HepG2 (cell line): ENCODE data around the gene PAK1. TPM values are rescaled to one million over a fixed set of nuclear protein-coding genes. Genes with fewer than 3 reads are reported as not detected.

Experiments used
- ATAC-seq: fragments of 200-7000 bp; cut with Tn5 transposase; 3 replicates; pipeline ENCODE4 v1.9.1; 2020; ENCODE audit warnings: mild to moderate bottlenecking, moderate library complexity
- BruUV-seq: library from RNA; stranded (reverse); fragments of 400-500 nt; replicated peaks from 2 replicates; lab custom pipeline; 2021; lab: Mats Ljungman, UMichigan
- CTCF ChIA-PET: fragments of 300-600 bp; formaldehyde crosslinking; extraction: SDS; loops from one replicate; lab custom pipeline; 2021; ENCODE audit warnings: low total read pairs, inconsistent platforms, low intra/inter-chr PET ratio; lab: Yijun Ruan, JAX
- POLR2A ChIA-PET: fragments of 350-600 bp; sonication (Branson Sonifier 250); formaldehyde crosslinking; loops from one replicate; lab custom pipeline; 2020; ENCODE audit warnings: antibody characterized with exemption, inconsistent platforms; lab: Yijun Ruan, JAX
- DNase-seq: peaks from one replicate; pipeline ENCODE4 v3.0.0-alpha.2; 2015; ENCODE audit warnings: low spot score
- FAIRE-seq: peaks from 3 replicates; lab custom pipeline; 2011; peaks lifted over from hg19 to GRCh38; lab: Jason Lieb, UNC
- H2AFZ ChIP-seq: one replicate; pipeline ENCODE4 v1.6.1; 2011; ENCODE audit warnings: low read length, inconsistent platforms
- H3K27ac ChIP-seq: fragments of 300-600 bp; 3 replicates; pipeline ENCODE4 v1.8.0; 2011; ENCODE audit warnings: mixed run types, mild to moderate bottlenecking, mixed read lengths, low read length, inconsistent platforms; ENCODE audit not compliant: insufficient read depth; ENCODE audit errors: extremely low read length
- H3K27me3 ChIP-seq, 2 experiments: fragments of 200-600 bp in 1 of 2; 2 replicates in 1 of 2; 3 replicates in 1 of 2; pipeline versions ENCODE4 v1.6.0 to v1.8.0; 2011; ENCODE audit warnings: low read length in 2 of 2, mild to moderate bottlenecking in 2 of 2, moderate library complexity in 2 of 2, inconsistent platforms in 1 of 2; ENCODE audit not compliant: insufficient read depth in 2 of 2, control insufficient read depth in 1 of 2
- H3K36me3 ChIP-seq, 2 experiments: fragments of 200-600 bp in 1 of 2; replicated peaks in 1 of 2; 2 replicates in 1 of 2; 3 replicates in 1 of 2; pipeline versions ENCODE4 v1.5.1 to v1.8.0; 2011; ENCODE audit warnings: low read length in 2 of 2, inconsistent platforms in 1 of 2; ENCODE audit not compliant: insufficient read depth in 2 of 2, control insufficient read depth in 1 of 2
- H3K4me1 ChIP-seq: 2 replicates; pipeline ENCODE4 v1.5.1; 2012; ENCODE audit warnings: low read length, inconsistent platforms; ENCODE audit not compliant: insufficient read depth
- H3K4me2 ChIP-seq: 2 replicates; pipeline ENCODE4 v1.6.0; 2011; ENCODE audit warnings: low read depth, low read length, inconsistent platforms
- H3K4me3 ChIP-seq, 3 experiments: fragments of 200-600 bp in 1 of 3; sonication (generic), shearing (Covaris generic) in 1 of 3; replicated peaks in 1 of 3; 2 replicates each; pipeline ENCODE4 v1.5.1; 2011 to 2016; ENCODE audit warnings: low read length in 3 of 3, inconsistent platforms in 2 of 3, low read depth in 2 of 3, mild to moderate bottlenecking in 2 of 3, control low read depth in 1 of 3, mixed read lengths in 1 of 3; ENCODE audit not compliant: insufficient read depth in 1 of 3
- H3K79me2 ChIP-seq: one replicate; pipeline ENCODE4 v1.6.1; 2011; ENCODE audit warnings: low read length, inconsistent platforms; ENCODE audit not compliant: insufficient read depth
- H3K9ac ChIP-seq: 2 replicates; pipeline ENCODE4 v1.6.0; 2011; ENCODE audit warnings: mild to moderate bottlenecking, low read depth, low read length, inconsistent platforms; ENCODE audit not compliant: insufficient read depth
- H3K9me3 ChIP-seq: 2 replicates; pipeline ENCODE4 v1.5.1; 2012; ENCODE audit warnings: mild to moderate bottlenecking, low read length
- H4K20me1 ChIP-seq: 2 replicates; pipeline ENCODE4 v1.6.0; 2011; ENCODE audit warnings: inconsistent platforms, mild to moderate bottlenecking, low read length, moderate library complexity; ENCODE audit not compliant: insufficient read depth
- ARNT2 ChIP-seq: sonication (generic); formaldehyde crosslinking; IDR thresholded peaks from 2 replicates; pipeline ENCODE4 v1.8.0; 2022; ENCODE audit warnings: mild to moderate bottlenecking, low read depth, missing genetic modification reagents, moderate library complexity
- CBX5 ChIP-seq: sonication (generic); formaldehyde crosslinking; IDR thresholded peaks from 2 replicates; pipeline ENCODE4 v1.4.0; 2020; ENCODE audit warnings: missing genetic modification reagents, borderline replicate concordance
- CENPT ChIP-seq: sonication (generic); formaldehyde crosslinking; IDR thresholded peaks from 2 replicates; pipeline ENCODE4 v1.8.0; 2022; ENCODE audit warnings: low read depth, mild to moderate bottlenecking, moderate library complexity, missing genetic modification reagents
- HMG20B ChIP-seq: conservative IDR thresholded peaks from 2 replicates; pipeline ENCODE4 v1.6.1; 2016; ENCODE audit warnings: missing genetic modification reagents, missing compliant biosample characterization
- IKZF4 ChIP-seq: sonication (generic); formaldehyde crosslinking; IDR thresholded peaks from 2 replicates; pipeline ENCODE4 v1.5.1; 2020; ENCODE audit warnings: borderline replicate concordance, mild to moderate bottlenecking, low read depth, missing genetic modification reagents; ENCODE audit errors: not compliant biosample characterization
- KDM6A ChIP-seq: IDR thresholded peaks from 2 replicates; pipeline ENCODE4 v1.6.1; 2016; ENCODE audit warnings: low read depth
- RNF2 ChIP-seq: fragments of 450-650 bp; conservative IDR thresholded peaks from 2 replicates; pipeline ENCODE4 v1.6.1; 2016; ENCODE audit warnings: low read depth
- WIZ ChIP-seq: sonication (generic); formaldehyde crosslinking; IDR thresholded peaks from 2 replicates; pipeline ENCODE4 v1.5.1; 2020; ENCODE audit warnings: mild to moderate bottlenecking, missing genetic modification reagents
- ZNF274 ChIP-seq: sonication (generic); formaldehyde crosslinking; IDR thresholded peaks from 2 replicates; pipeline ENCODE4 v1.5.1; 2020; ENCODE audit warnings: mild to moderate bottlenecking, missing genetic modification reagents
- ZNF572 ChIP-seq: sonication (generic); formaldehyde crosslinking; IDR thresholded peaks from 2 replicates; pipeline ENCODE4 v1.5.1; 2020; ENCODE audit warnings: mild to moderate bottlenecking, missing genetic modification reagents
- WGBS: methylation state at CpG from one replicate; pipeline ENCODE4 v1.1.6; 2017; ENCODE audit warnings: low lambda C conversion rate; 5-methylcytosine and 5-hydroxymethylcytosine counted together
- in situ Hi-C: cut with HindIII; loops from 2 replicates; pipeline ENCODE4 v1.10.0; 2017; ENCODE audit warnings: low pct_unique_long_range_greater_than_20kb; ENCODE audit not compliant: extremely low pct_ligation_motif_present
- intact Hi-C: fragments of 100-400 bp; cut with micrococcal nuclease; formaldehyde crosslinking; loops from one replicate; pipeline ENCODE4 v1.10.0; 2022; ENCODE audit not compliant: unreplicated experiment
- polyA plus RNA-seq, 8 experiments: library from polyadenylated mRNA; depleted of rRNA in 3 of 8; stranded (reverse) in 7 of 8; unstranded in 1 of 8; fragments of >200 nt; fragmentation: Illumina TruSeq in 4 of 8; extraction: Trizol in 4 of 8; gene quantifications; 2 replicates each; pipeline versions ENCODE4 v1.2.1 to v1.2.3, GENCODE V29; 2011 to 2016; ENCODE audit warnings: low read depth in 4 of 8, missing spikeins in 1 of 8, mixed read lengths in 1 of 8; ENCODE audit not compliant: insufficient read depth in 1 of 8
- total RNA-seq, 5 experiments: library from RNA; depleted of rRNA; stranded (reverse); fragments of >200 nt; fragmentation: Illumina TruSeq; extraction: Trizol; gene quantifications; 2 replicates each; pipeline ENCODE4 v1.2.3, GENCODE V29; 2016; ENCODE audit warnings: low read depth in 1 of 5
- TF ChIP-seq, protein P1 (sequence below), 2 experiments: sonication (generic) in 1 of 2; formaldehyde crosslinking in 1 of 2; IDR thresholded peaks; 2 replicates each; pipeline versions ENCODE4 v1.4.0 to v1.6.1; 2018 to 2020; ENCODE audit warnings: missing genetic modification reagents in 2 of 2, borderline replicate concordance in 1 of 2, low read depth in 1 of 2, mild to moderate bottlenecking in 1 of 2, missing biosample characterization in 1 of 2
- TF ChIP-seq, protein P2 (sequence below): sonication (generic); formaldehyde crosslinking; IDR thresholded peaks from 2 replicates; pipeline ENCODE4 v1.4.0; 2020; ENCODE audit warnings: mild to moderate bottlenecking, missing genetic modification reagents
- TF ChIP-seq, protein P3 (sequence below): IDR thresholded peaks from 2 replicates; pipeline ENCODE4 v1.6.1; 2016; ENCODE audit warnings: missing biosample characterization, missing genetic modification reagents, low read depth
- TF ChIP-seq, protein P4 (sequence below): sonication (generic); formaldehyde crosslinking; IDR thresholded peaks from 2 replicates; pipeline ENCODE4 v1.8.0; 2023; ENCODE audit warnings: mild to moderate bottlenecking, missing genetic modification reagents

The PAK1 gene
- total and polyA plus RNA-seq, 2 of the 13 experiments (the other 11 are each of a cell fraction or from before 2014, with no cell fraction given) = 1.5 to 4.3 TPM

DNA sequence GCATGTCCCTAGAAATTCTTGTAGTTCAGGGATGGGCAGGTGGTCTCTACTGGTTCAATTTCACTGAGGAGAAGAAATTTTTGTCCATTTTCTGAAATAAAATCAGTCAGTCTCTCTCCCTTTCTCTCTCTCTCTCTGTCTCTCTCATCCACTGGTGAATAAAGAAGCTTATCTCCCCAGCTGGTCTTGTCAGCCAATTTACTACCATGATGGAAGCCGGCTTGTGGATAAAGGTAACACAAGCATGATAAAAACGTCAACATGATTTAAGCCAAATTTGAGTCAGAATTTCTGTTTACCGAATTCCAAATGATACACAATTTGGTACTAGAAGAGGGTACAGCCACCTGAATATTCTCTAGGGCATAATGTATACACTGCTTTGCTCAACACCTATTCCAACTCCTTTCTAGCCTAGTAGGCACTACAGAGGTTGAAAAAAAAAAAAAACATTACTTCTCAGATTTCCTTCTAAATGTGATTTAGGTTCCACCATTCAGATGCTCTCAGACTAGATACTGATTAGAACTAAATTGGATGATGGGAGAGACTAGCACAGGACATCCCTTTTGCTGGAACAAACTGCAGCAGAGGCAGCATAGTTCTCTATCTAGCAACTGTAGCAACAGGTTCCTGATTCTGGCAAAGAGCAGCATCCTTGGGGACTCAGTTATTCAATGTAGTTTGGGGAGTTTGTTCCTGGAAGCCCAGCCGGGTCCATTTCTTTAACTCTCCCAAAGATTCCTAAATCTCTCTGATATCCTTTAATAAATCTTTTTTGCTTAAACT, 18.8 kb downstream of the PAK1 start:
- no peak for ATAC-seq
- Histone ChIP-seq H4K20me1 (no peaks in the 10 kb centered on the region), H3K4me3 (no peak overlapping the region), H3K4me2 (no peak overlapping the region), H3K9me3 (no peaks in the 10 kb centered on the region), H3K27me3 (no peaks in the 10 kb centered on the region; a peak in 1 of 5 replicates), H3K9ac (no peak overlapping the region), H3K4me1 (peaks cover 14% of the 10 kb centered on the region), H3K27ac (no peak overlapping the region), H3K79me2 (no peaks in the 10 kb centered on the region), H3K36me3 (no peaks in the 10 kb centered on the region), H2AFZ (no peak overlapping the region)
- CTCF ChIA-PET = no interaction called here
- TF ChIP-seq ZNF274 (CRISPR knock-in tag) = no peak
- TF ChIP-seq KDM6A = no peak
- TF ChIP-seq, protein P1, sequence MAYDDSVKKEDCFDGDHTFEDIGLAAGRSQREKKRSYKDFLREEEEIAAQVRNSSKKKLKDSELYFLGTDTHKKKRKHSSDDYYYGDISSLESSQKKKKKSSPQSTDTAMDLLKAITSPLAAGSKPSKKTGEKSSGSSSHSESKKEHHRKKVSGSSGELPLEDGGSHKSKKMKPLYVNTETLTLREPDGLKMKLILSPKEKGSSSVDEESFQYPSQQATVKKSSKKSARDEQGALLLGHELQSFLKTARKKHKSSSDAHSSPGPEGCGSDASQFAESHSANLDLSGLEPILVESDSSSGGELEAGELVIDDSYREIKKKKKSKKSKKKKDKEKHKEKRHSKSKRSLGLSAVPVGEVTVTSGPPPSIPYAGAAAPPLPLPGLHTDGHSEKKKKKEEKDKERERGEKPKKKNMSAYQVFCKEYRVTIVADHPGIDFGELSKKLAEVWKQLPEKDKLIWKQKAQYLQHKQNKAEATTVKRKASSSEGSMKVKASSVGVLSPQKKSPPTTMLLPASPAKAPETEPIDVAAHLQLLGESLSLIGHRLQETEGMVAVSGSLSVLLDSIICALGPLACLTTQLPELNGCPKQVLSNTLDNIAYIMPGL (CRISPR knock-in tag; IDR thresholded peaks at IDR 0.05; ENCODE audit: borderline replicate concordance in 1 of 2, low read depth in 1 of 2) = no peak
- TF ChIP-seq HMG20B (CRISPR knock-in tag) = no peak
- TF ChIP-seq RNF2 = no peak
- TF ChIP-seq IKZF4 (CRISPR knock-in tag) = no peak
- TF ChIP-seq CENPT (CRISPR knock-in tag) = no peak
- TF ChIP-seq, protein P2, sequence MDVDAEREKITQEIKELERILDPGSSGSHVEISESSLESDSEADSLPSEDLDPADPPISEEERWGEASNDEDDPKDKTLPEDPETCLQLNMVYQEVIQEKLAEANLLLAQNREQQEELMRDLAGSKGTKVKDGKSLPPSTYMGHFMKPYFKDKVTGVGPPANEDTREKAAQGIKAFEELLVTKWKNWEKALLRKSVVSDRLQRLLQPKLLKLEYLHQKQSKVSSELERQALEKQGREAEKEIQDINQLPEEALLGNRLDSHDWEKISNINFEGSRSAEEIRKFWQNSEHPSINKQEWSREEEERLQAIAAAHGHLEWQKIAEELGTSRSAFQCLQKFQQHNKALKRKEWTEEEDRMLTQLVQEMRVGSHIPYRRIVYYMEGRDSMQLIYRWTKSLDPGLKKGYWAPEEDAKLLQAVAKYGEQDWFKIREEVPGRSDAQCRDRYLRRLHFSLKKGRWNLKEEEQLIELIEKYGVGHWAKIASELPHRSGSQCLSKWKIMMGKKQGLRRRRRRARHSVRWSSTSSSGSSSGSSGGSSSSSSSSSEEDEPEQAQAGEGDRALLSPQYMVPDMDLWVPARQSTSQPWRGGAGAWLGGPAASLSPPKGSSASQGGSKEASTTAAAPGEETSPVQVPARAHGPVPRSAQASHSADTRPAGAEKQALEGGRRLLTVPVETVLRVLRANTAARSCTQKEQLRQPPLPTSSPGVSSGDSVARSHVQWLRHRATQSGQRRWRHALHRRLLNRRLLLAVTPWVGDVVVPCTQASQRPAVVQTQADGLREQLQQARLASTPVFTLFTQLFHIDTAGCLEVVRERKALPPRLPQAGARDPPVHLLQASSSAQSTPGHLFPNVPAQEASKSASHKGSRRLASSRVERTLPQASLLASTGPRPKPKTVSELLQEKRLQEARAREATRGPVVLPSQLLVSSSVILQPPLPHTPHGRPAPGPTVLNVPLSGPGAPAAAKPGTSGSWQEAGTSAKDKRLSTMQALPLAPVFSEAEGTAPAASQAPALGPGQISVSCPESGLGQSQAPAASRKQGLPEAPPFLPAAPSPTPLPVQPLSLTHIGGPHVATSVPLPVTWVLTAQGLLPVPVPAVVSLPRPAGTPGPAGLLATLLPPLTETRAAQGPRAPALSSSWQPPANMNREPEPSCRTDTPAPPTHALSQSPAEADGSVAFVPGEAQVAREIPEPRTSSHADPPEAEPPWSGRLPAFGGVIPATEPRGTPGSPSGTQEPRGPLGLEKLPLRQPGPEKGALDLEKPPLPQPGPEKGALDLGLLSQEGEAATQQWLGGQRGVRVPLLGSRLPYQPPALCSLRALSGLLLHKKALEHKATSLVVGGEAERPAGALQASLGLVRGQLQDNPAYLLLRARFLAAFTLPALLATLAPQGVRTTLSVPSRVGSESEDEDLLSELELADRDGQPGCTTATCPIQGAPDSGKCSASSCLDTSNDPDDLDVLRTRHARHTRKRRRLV = no peak
- TF ChIP-seq, protein P3, sequence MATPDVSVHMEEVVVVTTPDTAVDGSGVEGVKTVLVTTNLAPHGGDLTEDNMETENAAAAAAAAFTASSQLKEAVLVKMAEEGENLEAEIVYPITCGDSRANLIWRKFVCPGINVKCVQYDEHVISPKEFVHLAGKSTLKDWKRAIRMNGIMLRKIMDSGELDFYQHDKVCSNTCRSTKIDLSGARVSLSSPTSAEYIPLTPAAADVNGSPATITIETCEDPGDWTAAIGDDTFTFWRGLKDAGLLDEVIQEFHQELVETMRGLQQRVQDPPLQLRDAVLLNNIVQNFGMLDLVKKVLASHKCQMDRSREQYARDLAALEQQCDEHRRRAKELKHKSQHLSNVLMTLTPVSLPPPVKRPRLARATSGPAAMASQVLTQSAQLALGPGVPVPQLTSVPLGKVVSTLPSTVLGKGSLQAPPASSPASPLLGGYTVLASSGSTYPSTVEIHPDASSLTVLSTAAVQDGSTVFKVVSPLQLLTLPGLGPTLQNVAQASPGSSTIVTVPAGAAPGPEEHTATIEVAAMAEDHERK (CRISPR knock-in tag) = no peak
- TF ChIP-seq CBX5 = no peak
- TF ChIP-seq ARNT2 (CRISPR knock-in tag) = no peak
- TF ChIP-seq ZNF572 (CRISPR knock-in tag) = no peak
- TF ChIP-seq WIZ (CRISPR knock-in tag) = no peak
- TF ChIP-seq, protein P4, sequence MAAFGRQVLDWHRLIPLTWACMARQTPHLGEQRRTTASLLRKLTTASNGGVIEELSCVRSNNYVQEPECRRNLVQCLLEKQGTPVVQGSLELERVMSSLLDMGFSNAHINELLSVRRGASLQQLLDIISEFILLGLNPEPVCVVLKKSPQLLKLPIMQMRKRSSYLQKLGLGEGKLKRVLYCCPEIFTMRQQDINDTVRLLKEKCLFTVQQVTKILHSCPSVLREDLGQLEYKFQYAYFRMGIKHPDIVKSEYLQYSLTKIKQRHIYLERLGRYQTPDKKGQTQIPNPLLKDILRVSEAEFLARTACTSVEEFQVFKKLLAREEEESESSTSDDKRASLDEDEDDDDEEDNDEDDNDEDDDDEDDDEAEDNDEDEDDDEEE (CRISPR knock-in tag) = no peak
- no peak for FAIRE-seq
- POLR2A ChIA-PET = no interaction called here
- intact Hi-C loops (no loop called here), in situ Hi-C loops (no loop called here)
- no TSS peak for BruUV-seq
- WGBS = 16% methylated on average over 4 of the region's 4 CpGs
- DNase-seq = no peak
